HepG2 (cell line): ENCODE measurements around the gene PDP2. TPM values are rescaled to one million over a fixed set of nuclear protein-coding genes. Genes with fewer than 3 reads are reported as not detected.

Source experiments
- ATAC-seq: fragments of 200-7000 bp; cut with Tn5 transposase; 3 replicates; pipeline ENCODE4 v1.9.1; 2020; ENCODE audit warnings: mild to moderate bottlenecking, moderate library complexity
- BruUV-seq: library from RNA; stranded (reverse); fragments of 400-500 nt; replicated peaks from 2 replicates; lab custom pipeline; 2021; lab: Mats Ljungman, UMichigan
- CTCF ChIA-PET: fragments of 300-600 bp; formaldehyde crosslinking; extraction: SDS; loops from one replicate; lab custom pipeline; 2021; ENCODE audit warnings: low total read pairs, inconsistent platforms, low intra/inter-chr PET ratio; lab: Yijun Ruan, JAX
- POLR2A ChIA-PET: fragments of 350-600 bp; sonication (Branson Sonifier 250); formaldehyde crosslinking; loops from one replicate; lab custom pipeline; 2020; ENCODE audit warnings: antibody characterized with exemption, inconsistent platforms; lab: Yijun Ruan, JAX
- DNase-seq: peaks from one replicate; pipeline ENCODE4 v3.0.0-alpha.2; 2015; ENCODE audit warnings: low spot score
- FAIRE-seq: peaks from 3 replicates; lab custom pipeline; 2011; peaks lifted over from hg19 to GRCh38; lab: Jason Lieb, UNC
- H2AFZ ChIP-seq: one replicate; pipeline ENCODE4 v1.6.1; 2011; ENCODE audit warnings: low read length, inconsistent platforms
- H3K27ac ChIP-seq: fragments of 300-600 bp; 3 replicates; pipeline ENCODE4 v1.8.0; 2011; ENCODE audit warnings: mixed run types, mild to moderate bottlenecking, mixed read lengths, low read length, inconsistent platforms; ENCODE audit not compliant: insufficient read depth; ENCODE audit errors: extremely low read length
- H3K27me3 ChIP-seq, 2 experiments: fragments of 200-600 bp in 1 of 2; 2 replicates in 1 of 2; 3 replicates in 1 of 2; pipeline versions ENCODE4 v1.6.0 to v1.8.0; 2011; ENCODE audit warnings: low read length in 2 of 2, mild to moderate bottlenecking in 2 of 2, moderate library complexity in 2 of 2, inconsistent platforms in 1 of 2; ENCODE audit not compliant: insufficient read depth in 2 of 2, control insufficient read depth in 1 of 2
- H3K36me3 ChIP-seq, 2 experiments: fragments of 200-600 bp in 1 of 2; replicated peaks in 1 of 2; 2 replicates in 1 of 2; 3 replicates in 1 of 2; pipeline versions ENCODE4 v1.5.1 to v1.8.0; 2011; ENCODE audit warnings: low read length in 2 of 2, inconsistent platforms in 1 of 2; ENCODE audit not compliant: insufficient read depth in 2 of 2, control insufficient read depth in 1 of 2
- H3K4me1 ChIP-seq: 2 replicates; pipeline ENCODE4 v1.5.1; 2012; ENCODE audit warnings: low read length, inconsistent platforms; ENCODE audit not compliant: insufficient read depth
- H3K4me2 ChIP-seq: 2 replicates; pipeline ENCODE4 v1.6.0; 2011; ENCODE audit warnings: low read depth, low read length, inconsistent platforms
- H3K4me3 ChIP-seq, 3 experiments: fragments of 200-600 bp in 1 of 3; sonication (generic), shearing (Covaris generic) in 1 of 3; replicated peaks in 1 of 3; 2 replicates each; pipeline ENCODE4 v1.5.1; 2011 to 2016; ENCODE audit warnings: low read length in 3 of 3, inconsistent platforms in 2 of 3, low read depth in 2 of 3, mild to moderate bottlenecking in 2 of 3, control low read depth in 1 of 3, mixed read lengths in 1 of 3; ENCODE audit not compliant: insufficient read depth in 1 of 3
- H3K79me2 ChIP-seq: one replicate; pipeline ENCODE4 v1.6.1; 2011; ENCODE audit warnings: low read length, inconsistent platforms; ENCODE audit not compliant: insufficient read depth
- H3K9ac ChIP-seq: 2 replicates; pipeline ENCODE4 v1.6.0; 2011; ENCODE audit warnings: mild to moderate bottlenecking, low read depth, low read length, inconsistent platforms; ENCODE audit not compliant: insufficient read depth
- H3K9me3 ChIP-seq: 2 replicates; pipeline ENCODE4 v1.5.1; 2012; ENCODE audit warnings: mild to moderate bottlenecking, low read length
- H4K20me1 ChIP-seq: 2 replicates; pipeline ENCODE4 v1.6.0; 2011; ENCODE audit warnings: inconsistent platforms, mild to moderate bottlenecking, low read length, moderate library complexity; ENCODE audit not compliant: insufficient read depth
- ATF1 ChIP-seq: IDR thresholded peaks from 2 replicates; pipeline ENCODE4 v1.6.1; 2016; ENCODE audit warnings: mild to moderate bottlenecking, control low read depth
- CCDC6 ChIP-seq: sonication (generic); formaldehyde crosslinking; IDR thresholded peaks from 2 replicates; pipeline ENCODE4 v1.8.1; 2022; ENCODE audit warnings: mild to moderate bottlenecking, missing genetic modification reagents, moderate library complexity
- ETV5 ChIP-seq: IDR thresholded peaks from 2 replicates; pipeline ENCODE4 v1.6.1; 2018; ENCODE audit warnings: missing biosample characterization, missing genetic modification reagents, inconsistent platforms, borderline replicate concordance
- GLI4 ChIP-seq: sonication (generic); formaldehyde crosslinking; IDR thresholded peaks from 2 replicates; pipeline ENCODE4 v1.5.1; 2020; ENCODE audit warnings: missing genetic modification reagents, mild to moderate bottlenecking, moderate library complexity, borderline replicate concordance
- GTF2F1 ChIP-seq: fragments of 150-350 bp; IDR thresholded peaks from 2 replicates; pipeline ENCODE4 v1.6.1; 2014; ENCODE audit warnings: low read length
- GZF1 ChIP-seq: sonication (generic); formaldehyde crosslinking; IDR thresholded peaks from 2 replicates; pipeline ENCODE4 v1.5.1; 2020; ENCODE audit warnings: mild to moderate bottlenecking, missing genetic modification reagents
- IKZF1 ChIP-seq: fragments of 450-650 bp; IDR thresholded peaks from 2 replicates; pipeline ENCODE4 v1.7.1; 2016
- LCORL ChIP-seq, 2 experiments: fragments of 450-650 bp in 1 of 2; sonication (generic) in 1 of 2; formaldehyde crosslinking in 1 of 2; IDR thresholded peaks; 2 replicates each; pipeline versions ENCODE4 v1.5.0 to v1.6.1; 2017 to 2020; ENCODE audit warnings: antibody characterized with exemption in 1 of 2, missing genetic modification reagents in 1 of 2
- MED1 ChIP-seq: sonication (generic); formaldehyde crosslinking; IDR thresholded peaks from 2 replicates; pipeline ENCODE4 v1.4.0; 2020; ENCODE audit warnings: missing genetic modification reagents
- NCOA1 ChIP-seq: sonication (generic); formaldehyde crosslinking; IDR thresholded peaks from 2 replicates; pipeline ENCODE4 v1.9.0; 2021; ENCODE audit warnings: missing genetic modification reagents
- NFYC ChIP-seq: IDR thresholded peaks from 2 replicates; pipeline ENCODE4 v1.6.1; 2016; ENCODE audit warnings: missing genetic modification reagents, missing compliant biosample characterization
- RAD21 ChIP-seq: fragments of 450-650 bp; formaldehyde crosslinking; IDR thresholded peaks from 2 replicates; pipeline ENCODE4 v1.5.0; 2020; ENCODE audit warnings: mild to moderate bottlenecking
- SAFB2 ChIP-seq: sonication (generic); formaldehyde crosslinking; IDR thresholded peaks from 2 replicates; pipeline ENCODE4 v1.5.1; 2020; ENCODE audit warnings: missing genetic modification reagents, low read depth, mild to moderate bottlenecking, borderline replicate concordance
- SP1 ChIP-seq, 2 experiments: fragments of 450-650 bp in 1 of 2; sonication (generic) in 1 of 2; formaldehyde crosslinking in 1 of 2; IDR thresholded peaks; 2 replicates each; pipeline versions ENCODE4 v1.4.0 to v1.6.1; 2016 to 2020; ENCODE audit warnings: missing genetic modification reagents in 1 of 2
- SRF ChIP-seq: IDR thresholded peaks from 2 replicates; pipeline ENCODE4 v1.6.1; 2011; ENCODE audit warnings: mild to moderate bottlenecking, low read depth, low read length, moderate library complexity
- YEATS4 ChIP-seq: sonication (generic); formaldehyde crosslinking; IDR thresholded peaks from 2 replicates; pipeline ENCODE4 v1.4.0; 2020; ENCODE audit warnings: missing genetic modification reagents, borderline replicate concordance
- ZFP41 ChIP-seq: sonication (generic); formaldehyde crosslinking; IDR thresholded peaks from 2 replicates; pipeline ENCODE4 v1.4.0; 2020; ENCODE audit warnings: mild to moderate bottlenecking, missing genetic modification reagents, borderline replicate concordance
- ZMYM2 ChIP-seq: sonication (generic); formaldehyde crosslinking; IDR thresholded peaks from 2 replicates; pipeline ENCODE4 v1.8.0; 2022; ENCODE audit warnings: mild to moderate bottlenecking, missing genetic modification reagents
- ZNF446 ChIP-seq: sonication (generic); formaldehyde crosslinking; IDR thresholded peaks from 2 replicates; pipeline ENCODE4 v1.5.0; 2020; ENCODE audit warnings: mild to moderate bottlenecking, missing genetic modification reagents
- ZNF501 ChIP-seq: sonication (generic); formaldehyde crosslinking; IDR thresholded peaks from 2 replicates; pipeline ENCODE4 v1.5.1; 2020; ENCODE audit warnings: mild to moderate bottlenecking, moderate library complexity, missing genetic modification reagents
- ZNF557 ChIP-seq: sonication (generic); formaldehyde crosslinking; IDR thresholded peaks from 2 replicates; pipeline ENCODE4 v1.4.0; 2020; ENCODE audit warnings: missing genetic modification reagents
- ZNF614 ChIP-seq: IDR thresholded peaks from 2 replicates; pipeline ENCODE4 v1.6.1; 2018; ENCODE audit warnings: missing biosample characterization, missing genetic modification reagents, inconsistent platforms, borderline replicate concordance
- ZNF644 ChIP-seq: IDR thresholded peaks from 2 replicates; pipeline ENCODE4 v1.6.1; 2016; ENCODE audit warnings: low read depth
- WGBS: methylation state at CpG from one replicate; pipeline ENCODE4 v1.1.6; 2017; ENCODE audit warnings: low lambda C conversion rate; 5-methylcytosine and 5-hydroxymethylcytosine counted together
- in situ Hi-C: cut with HindIII; loops from 2 replicates; pipeline ENCODE4 v1.10.0; 2017; ENCODE audit warnings: low pct_unique_long_range_greater_than_20kb; ENCODE audit not compliant: extremely low pct_ligation_motif_present
- intact Hi-C: fragments of 100-400 bp; cut with micrococcal nuclease; formaldehyde crosslinking; loops from one replicate; pipeline ENCODE4 v1.10.0; 2022; ENCODE audit not compliant: unreplicated experiment
- polyA plus RNA-seq, 8 experiments: library from polyadenylated mRNA; depleted of rRNA in 3 of 8; stranded (reverse) in 7 of 8; unstranded in 1 of 8; fragments of >200 nt; fragmentation: Illumina TruSeq in 4 of 8; extraction: Trizol in 4 of 8; gene quantifications; 2 replicates each; pipeline versions ENCODE4 v1.2.1 to v1.2.3, GENCODE V29; 2011 to 2016; ENCODE audit warnings: low read depth in 4 of 8, missing spikeins in 1 of 8, mixed read lengths in 1 of 8; ENCODE audit not compliant: insufficient read depth in 1 of 8
- total RNA-seq, 5 experiments: library from RNA; depleted of rRNA; stranded (reverse); fragments of >200 nt; fragmentation: Illumina TruSeq; extraction: Trizol; gene quantifications; 2 replicates each; pipeline ENCODE4 v1.2.3, GENCODE V29; 2016; ENCODE audit warnings: low read depth in 1 of 5
- TF ChIP-seq, protein P1 (sequence below): sonication (generic); formaldehyde crosslinking; IDR thresholded peaks from 2 replicates; pipeline ENCODE4 v1.4.0; 2020; ENCODE audit warnings: mild to moderate bottlenecking, missing genetic modification reagents
- TF ChIP-seq, protein P2 (sequence below): sonication (generic); formaldehyde crosslinking; IDR thresholded peaks from 2 replicates; pipeline ENCODE4 v1.4.0; 2020; ENCODE audit warnings: mild to moderate bottlenecking, missing genetic modification reagents

Gene PDP2
- total and polyA plus RNA-seq, 2 of the 13 experiments (the other 11 are each of a cell fraction or from before 2014, with no cell fraction given): 12.8 to 15.8 TPM

DNA sequence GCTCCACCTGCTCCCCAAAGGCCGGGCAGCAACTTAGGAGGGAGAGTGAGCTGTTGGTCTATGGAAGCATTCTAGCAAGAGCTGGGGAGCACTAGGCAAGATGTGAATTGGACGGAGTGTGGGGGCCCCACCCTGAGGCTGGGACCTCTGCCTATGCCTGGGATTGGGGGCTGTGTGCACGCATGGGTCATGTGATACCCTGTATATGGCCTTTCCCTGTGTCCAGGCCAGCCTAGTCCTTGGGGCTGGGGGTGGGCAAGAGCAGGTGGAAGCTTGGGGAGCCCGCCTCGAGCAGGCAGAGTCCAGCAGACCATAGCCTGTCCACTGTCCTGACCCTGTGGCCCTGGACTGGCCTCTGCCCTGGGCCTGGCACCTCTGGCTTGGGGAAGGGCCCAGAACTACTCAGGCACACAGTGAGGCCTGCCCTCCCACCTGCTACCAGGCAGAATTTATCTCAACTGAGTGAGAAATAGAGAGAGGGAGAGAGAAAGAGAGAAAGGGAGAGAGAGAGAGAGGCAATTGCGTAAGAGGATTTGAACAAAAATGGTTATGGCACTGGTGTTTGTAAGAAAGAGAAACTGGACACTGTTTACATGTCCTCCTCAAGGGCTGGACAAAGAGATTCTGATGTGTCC is 19.1 kb downstream of the PDP2 start (continued):
- no peak for TF ChIP-seq ZNF614 (CRISPR knock-in tag)
- TF ChIP-seq, protein P1, sequence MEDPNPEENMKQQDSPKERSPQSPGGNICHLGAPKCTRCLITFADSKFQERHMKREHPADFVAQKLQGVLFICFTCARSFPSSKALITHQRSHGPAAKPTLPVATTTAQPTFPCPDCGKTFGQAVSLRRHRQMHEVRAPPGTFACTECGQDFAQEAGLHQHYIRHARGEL (CRISPR knock-in tag): no peak
- TF ChIP-seq ATF1: no peak
- no peak for TF ChIP-seq GZF1
- no peak for TF ChIP-seq GTF2F1
- TF ChIP-seq YEATS4 (CRISPR knock-in tag): peak; percentile 23; the same call in 1 of the 2 replicates
- TF ChIP-seq, protein P2, sequence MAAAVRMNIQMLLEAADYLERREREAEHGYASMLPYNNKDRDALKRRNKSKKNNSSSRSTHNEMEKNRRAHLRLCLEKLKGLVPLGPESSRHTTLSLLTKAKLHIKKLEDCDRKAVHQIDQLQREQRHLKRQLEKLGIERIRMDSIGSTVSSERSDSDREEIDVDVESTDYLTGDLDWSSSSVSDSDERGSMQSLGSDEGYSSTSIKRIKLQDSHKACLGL (CRISPR knock-in tag): no peak

DNA sequence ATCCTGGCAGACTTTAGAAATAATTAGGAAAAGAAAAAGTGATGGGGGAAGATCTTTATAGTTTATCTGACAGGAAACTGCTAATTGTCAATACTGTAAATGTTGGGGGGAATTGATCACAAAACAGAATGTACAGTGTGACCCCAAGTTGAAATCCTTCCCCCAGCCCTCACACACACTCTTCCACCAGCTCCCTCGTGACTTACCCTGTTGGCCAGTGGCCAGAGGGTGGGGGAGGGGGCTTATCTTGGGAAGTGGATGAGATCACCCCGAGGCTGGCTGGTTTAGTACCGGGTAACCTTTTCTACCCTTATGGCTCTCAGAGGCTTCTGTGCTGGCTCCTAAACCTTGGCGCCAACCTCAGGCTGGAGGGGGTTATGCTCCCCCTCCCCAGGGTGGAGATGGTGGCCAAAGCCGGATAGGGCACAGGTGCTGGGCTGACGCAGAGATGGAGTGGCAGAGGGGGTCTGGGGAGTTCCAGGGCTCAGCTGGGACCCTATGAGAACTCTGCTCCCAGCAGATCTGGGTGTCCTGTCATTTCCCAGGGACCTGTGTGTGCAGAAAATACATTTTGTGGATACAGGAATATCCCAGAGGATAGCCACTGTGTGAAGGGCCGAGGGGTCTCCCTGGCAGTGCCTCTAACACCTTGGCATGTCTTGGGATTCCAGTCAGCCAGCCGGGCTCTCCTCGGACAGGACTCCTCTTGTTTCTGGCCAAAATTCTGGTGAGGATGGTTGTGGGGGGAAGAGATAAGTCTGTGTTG is 19.8 kb downstream of the PDP2 start:
- H3K79me2 ChIP-seq: no peaks in the 10 kb centered on the region
- peak; percentile 72 for DNase-seq
- no peak overlapping the region for H3K27ac ChIP-seq
- in situ Hi-C loops (loop anchor here (5.0 kb wide), 1 partner anchor 37 kb away; the partner anchor contains the start of gene CES2), intact Hi-C loops (loop anchor here (10.0 kb wide), 1 partner anchor 255 kb away; the partner anchor contains the start of genes B3GNT9, FBXL8 and TRADD)
- ATAC-seq: peak; percentile 3; the same call in 2 of the 3 replicates
- no peaks in the 10 kb centered on the region for H4K20me1 ChIP-seq
- TSS peak; percentile 79 for BruUV-seq
- H2AFZ ChIP-seq: peak overlapping the region; percentile 13
- H3K27me3 ChIP-seq: peaks cover 0 to 2% of the 10 kb centered on the region in 2 experiments; a peak in 1 of 5 replicates
- no peak for FAIRE-seq
- POLR2A ChIA-PET: interaction anchor here (1.0 to 10.3 kb wide), 9 partner anchors 9 to 211 kb away, joined by 3 to 86 read pairs (median 3); partner anchors contain the start of genes CDH16, CIAO2B and PDP2
- 6% methylated on average over 8 of the region's 9 CpGs for WGBS
- H3K4me1 ChIP-seq: peaks cover 90% of the 10 kb centered on the region
- H3K4me3 ChIP-seq: peak overlapping the region; percentile 20 to 58 (median 24); a peak in 5 of 6 replicates
- H3K36me3 ChIP-seq: no peaks in the 10 kb centered on the region
- peak overlapping the region; percentile 71 for H3K4me2 ChIP-seq
- H3K9ac ChIP-seq: peak overlapping the region; percentile 53; the same call in 1 of the 2 replicates
- CTCF ChIA-PET: no interaction called here
- H3K9me3 ChIP-seq: no peaks in the 10 kb centered on the region
- TF ChIP-seq NFYC (CRISPR knock-in tag) (no peak), SRF (no peak), ZMYM2 (no peak), ZNF501 (CRISPR knock-in tag) (peak; percentile 79), SP1 (IDR thresholded peaks at IDR 0.05) (no peak), SP1 (CRISPR knock-in tag; IDR thresholded peaks at IDR 0.05) (no peak), SAFB2 (no peak), ETV5 (CRISPR knock-in tag) (no peak), ZFP41 (CRISPR knock-in tag) (no peak), ZNF557 (CRISPR knock-in tag) (no peak), ZNF644 (CRISPR knock-in tag) (no peak), GLI4 (CRISPR knock-in tag) (no peak), RAD21 (no peak), CCDC6 (no peak), IKZF1 (no peak), NCOA1 (CRISPR knock-in tag) (no peak), LCORL (IDR thresholded peaks at IDR 0.05) (no peak), LCORL (CRISPR knock-in tag; IDR thresholded peaks at IDR 0.05) (no peak), ZNF446 (CRISPR knock-in tag) (no peak), MED1 (no peak)
